ENCODE results near the gene ESR1.
"Not testable (repeated sequence)": the region's sequence is repeated elsewhere in the genome, so short reads cannot be mapped to it uniquely, and the experiment has no call there.

Gene ESR1

DNA sequence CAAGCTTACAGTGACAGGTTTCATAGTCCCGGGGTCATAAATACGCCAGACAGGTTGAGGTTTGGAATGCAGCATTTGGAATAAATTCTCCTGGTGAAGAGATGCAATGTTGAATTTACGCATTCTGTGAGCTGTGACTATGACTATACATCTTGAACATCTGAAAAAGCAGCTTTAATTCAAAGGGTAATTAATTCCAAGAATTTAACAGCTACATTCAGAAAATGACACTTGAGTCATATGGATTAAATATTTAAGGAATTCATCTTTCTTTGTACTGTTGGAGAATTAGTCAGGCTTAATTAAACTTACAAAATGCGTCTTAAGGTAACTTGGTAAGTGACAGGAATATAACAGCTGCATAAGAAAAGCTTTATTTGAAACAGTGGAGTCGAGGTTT is 74.7 kb downstream of the ESR1 start:
- no peak overlapping the region for H3K27ac ChIP-seq
- no peak for DNase-seq (ENCODE audit: low read depth, low spot score)

DNA sequence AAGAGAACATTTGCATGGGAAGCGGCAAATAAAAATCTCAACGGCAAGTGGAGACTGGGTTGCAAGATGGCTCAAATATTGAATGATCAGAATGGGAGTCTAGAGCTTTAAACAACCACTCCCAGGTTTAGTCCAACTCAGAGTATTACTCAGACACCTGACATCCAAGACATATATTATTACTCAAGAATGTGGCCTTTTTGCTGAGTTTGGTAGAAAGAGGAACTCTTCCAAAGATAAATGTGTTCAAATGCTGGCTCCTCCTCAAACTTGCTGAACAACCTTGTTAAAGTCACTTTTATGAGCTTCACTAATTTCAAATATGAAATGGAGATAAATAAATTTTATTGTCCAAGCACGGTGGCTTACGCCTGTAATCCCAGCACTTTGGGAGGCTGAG is 77.8 kb downstream of the ESR1 start:
- DNase-seq (ENCODE audit: low read depth, low spot score), result no peak
- H3K27ac ChIP-seq, result no peak overlapping the region

DNA sequence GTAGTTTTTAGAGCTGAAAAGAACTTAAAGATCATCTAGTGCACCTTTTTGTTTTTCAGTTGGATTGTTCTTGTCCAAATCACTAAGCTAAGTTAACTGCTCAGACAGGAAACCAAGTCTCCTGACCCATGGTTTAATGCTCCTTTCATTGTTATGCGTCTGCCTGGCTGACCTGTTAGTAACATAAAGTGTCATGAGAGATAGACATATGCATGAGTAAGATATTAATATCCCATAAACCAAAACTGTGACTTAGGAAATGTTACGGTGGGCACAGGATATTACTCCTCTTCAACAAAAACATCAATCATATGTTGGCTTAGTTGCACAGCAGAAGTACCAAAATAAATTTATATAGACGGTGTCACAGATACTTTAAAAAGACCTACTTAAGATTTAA is 84.0 kb downstream of the ESR1 start:
- no peak overlapping the region for H3K27ac ChIP-seq

DNA sequence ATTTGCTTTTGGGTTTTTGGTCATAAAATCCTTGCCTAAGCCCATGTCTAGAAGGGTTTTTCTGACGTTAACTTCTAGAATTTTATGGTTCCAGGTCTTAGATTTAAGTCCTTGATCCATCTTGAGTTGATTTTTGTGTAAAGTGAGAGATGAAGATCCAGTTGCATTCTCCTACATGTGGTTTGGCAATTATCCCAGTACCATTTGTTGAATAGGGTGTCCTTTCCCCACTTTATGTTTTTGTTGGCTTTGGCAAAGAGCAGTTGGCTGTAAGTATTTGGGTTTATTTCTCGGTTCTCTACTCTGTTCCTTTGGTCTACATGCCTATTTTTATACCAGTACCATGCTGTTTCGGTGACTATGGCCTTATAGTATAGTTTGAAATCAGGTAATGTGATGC is 86.9 kb downstream of the ESR1 start:
- DNase-seq (ENCODE audit: low read depth, low spot score), result not testable (repeated sequence)

More for the DNA sequence above, 84.0 kb downstream of the ESR1 start:
- no peak for DNase-seq (ENCODE audit: low read depth, low spot score)

DNA sequence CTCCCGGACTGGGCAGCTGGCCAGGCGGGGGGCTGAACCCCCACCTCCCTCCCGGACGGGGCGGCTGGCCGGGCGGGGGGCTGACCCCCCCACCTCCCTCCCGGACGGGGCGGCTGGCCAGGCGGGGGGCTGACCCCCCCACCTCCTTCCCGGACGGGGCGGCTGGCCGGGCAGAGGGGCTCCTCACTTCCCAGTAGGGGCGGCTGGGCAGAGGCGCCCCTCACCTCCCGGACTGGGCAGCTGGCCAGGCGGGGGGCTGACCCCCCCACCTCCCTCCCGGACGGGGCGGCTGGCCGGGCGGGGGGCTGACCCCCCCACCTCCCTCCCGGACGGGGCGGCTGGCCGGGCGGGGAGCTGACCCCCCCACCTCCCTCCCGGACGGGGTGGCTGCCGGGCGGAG is 91.7 kb downstream of the ESR1 start:
- H3K27ac ChIP-seq; DNase-seq (ENCODE audit: low read depth, low spot score): not testable (repeated sequence)

More for the DNA sequence above, 86.9 kb downstream of the ESR1 start:
- not testable (repeated sequence) for H3K27ac ChIP-seq

DNA sequence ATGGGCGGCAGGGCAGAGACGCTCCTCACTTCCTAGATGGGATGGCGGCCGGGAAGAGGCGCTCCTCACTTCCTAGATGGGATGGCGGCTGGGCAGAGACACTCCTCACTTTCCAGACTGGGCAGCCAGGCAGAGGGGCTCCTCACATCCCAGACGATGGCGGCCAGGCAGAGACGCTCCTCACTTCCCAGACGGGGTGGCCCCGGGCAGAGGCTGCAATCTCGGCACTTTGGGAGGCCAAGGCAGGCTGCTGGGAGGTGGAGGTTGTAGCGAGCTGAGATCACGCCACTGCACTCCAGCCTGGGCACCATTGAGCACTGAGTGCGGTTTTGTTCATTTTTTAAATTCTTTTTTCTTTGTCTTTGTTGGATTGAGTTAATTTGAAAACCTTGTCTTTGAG is 92.3 kb downstream of the ESR1 start:
- H3K27ac ChIP-seq, result peak overlapping the region; percentile 87
- DNase-seq (ENCODE audit: low read depth, low spot score), result not testable (repeated sequence)

DNA sequence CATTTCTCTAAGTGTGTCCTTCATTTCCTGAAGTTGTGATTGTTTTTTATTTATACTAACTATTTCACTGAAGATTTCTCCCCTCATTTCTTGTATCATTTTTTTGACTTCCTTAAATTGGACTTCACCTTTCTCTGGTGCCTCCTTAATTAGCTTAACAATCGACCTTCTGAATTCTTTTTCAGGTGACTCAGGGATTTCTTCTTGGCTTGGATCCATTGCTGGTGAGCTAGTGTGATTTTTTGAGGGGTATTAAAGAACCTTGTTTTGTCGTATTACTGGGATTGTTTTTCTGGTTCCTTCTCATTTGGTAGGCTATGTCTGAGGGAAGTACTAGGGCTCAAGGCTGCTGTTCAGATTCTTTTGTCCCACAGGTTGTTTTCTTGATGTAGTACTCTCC is 92.8 kb downstream of the ESR1 start:
- no peak for DNase-seq (ENCODE audit: low read depth, low spot score)
- peak overlapping the region; percentile 87 for H3K27ac ChIP-seq

DNA sequence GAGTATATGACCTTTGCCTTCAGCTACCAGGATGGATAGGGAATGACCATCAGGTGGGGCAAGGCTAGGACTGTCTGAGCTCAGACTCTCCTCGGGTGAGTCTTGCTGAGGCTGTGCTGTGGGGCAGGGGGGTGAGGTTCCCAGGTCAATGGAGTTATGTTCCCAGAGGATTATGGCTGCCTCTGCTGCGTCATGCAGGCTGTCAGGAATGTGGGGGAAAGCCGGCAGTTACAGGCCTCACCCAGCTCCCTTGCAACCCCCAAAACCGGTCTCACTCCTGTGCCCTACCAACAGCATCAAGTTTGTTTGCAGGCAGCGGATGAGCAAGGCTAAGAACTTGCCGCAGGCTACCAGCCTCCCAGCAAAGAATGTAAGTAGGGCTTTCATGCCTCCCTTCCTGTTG is 93.5 kb downstream of the ESR1 start:
- peak; percentile 91 for DNase-seq (ENCODE audit: low read depth, low spot score)
- H3K27ac ChIP-seq, result peak overlapping the region; percentile 87

DNA sequence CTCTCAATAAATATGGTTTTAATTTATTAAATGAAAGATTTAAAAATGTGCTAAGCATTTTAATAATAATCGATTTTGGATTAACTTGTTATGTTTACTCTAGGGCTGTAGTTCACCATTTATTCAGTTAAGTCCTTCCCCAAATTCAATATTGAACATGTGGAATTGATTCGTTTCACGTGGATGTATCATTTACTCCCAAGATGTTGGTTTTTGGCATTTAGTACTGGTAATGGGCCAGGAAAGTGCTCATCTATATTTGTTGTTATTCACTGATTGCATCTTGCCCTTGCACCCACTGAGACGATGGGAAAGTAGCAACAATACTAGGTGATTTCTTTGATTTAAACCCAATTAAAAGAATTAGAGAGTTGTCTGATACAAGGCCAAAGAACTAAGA is 97.1 kb downstream of the ESR1 start:
- DNase-seq (ENCODE audit: low read depth, low spot score), result no peak
- H3K27ac ChIP-seq, result no peak overlapping the region

DNA sequence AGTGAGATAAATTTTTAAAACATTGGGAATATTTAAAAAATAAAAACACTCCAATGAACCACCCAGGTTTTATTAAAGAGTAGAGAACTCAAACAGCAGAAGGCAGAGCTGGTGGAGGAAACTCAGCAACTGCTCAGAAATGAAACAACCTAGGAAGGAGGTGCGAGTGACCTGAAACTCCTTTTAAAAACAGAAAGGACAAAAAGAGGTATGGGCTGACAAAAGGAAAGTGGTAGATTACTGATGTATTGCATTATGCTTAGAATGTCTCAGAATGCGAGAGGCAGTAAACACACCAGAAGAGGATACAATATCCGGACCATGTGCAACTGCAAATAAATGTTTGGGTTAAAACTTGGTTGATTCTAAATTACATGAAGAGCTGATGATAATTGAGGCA is 97.6 kb downstream of the ESR1 start:
- no peak overlapping the region for H3K27ac ChIP-seq
- DNase-seq (ENCODE audit: low read depth, low spot score), result no peak

DNA sequence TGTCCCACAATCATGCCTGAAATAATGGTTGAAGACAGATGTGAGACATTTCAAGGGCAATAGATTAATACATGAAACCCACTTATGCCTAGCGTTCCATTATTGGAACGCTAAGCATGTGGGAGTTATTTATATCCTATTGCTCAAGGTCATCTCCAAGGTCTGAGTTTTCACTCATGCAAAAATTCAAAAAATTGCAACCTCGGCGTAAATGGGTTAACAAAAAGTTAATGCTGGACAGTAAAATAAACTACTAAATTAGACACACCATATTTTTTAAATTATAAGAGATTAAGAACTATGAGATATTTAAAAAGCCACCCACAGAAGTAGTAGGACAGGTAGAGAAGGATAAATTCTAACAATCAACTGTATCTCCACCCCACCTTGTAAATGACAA is 98.4 kb downstream of the ESR1 start:
- DNase-seq (ENCODE audit: low read depth, low spot score), result no peak

DNA sequence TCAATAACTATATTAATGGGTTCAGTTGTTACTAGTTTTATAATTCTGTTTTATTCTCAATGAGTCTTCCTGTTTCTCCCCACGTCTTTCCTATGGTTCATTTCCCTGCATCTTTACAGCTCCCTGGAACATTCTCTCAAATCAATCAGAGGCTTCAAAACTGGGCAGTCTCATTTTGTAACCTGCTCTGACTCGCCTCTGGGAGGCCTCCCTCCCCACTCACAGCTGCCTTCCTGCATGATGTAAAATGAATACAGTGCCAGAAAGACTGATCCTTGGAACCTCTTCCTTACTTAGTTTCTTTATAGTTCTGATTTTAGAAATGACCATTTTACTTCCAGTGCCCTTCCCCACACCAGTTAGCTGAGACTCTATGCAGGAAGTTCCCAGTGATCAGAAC is 103.9 kb downstream of the ESR1 start:
- peak overlapping the region; percentile 51 for H3K27ac ChIP-seq
- DNase-seq (ENCODE audit: low read depth, low spot score), result no peak

More for the DNA sequence above, 98.4 kb downstream of the ESR1 start:
- no peak overlapping the region for H3K27ac ChIP-seq

DNA sequence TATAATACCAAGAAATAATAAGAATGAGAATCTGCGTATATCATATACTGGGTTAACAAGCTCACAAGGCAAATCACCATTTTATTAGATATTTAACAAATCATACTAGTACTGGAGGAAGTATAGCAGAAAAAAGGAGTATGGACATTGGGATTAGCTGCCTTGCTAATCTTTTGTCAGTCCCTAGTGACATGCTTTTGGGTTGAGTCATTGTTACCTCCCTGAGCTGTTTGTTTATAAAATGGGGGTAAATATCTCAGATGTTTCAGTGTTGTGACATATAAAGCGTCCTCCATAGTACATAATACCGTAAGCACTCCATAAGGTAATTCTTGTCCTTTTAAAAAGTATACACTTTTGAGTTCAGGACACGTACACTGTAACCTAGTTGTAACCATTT is 107.0 kb downstream of the ESR1 start:
- DNase-seq (ENCODE audit: low read depth, low spot score), result no peak
- H3K27ac ChIP-seq, result peak overlapping the region; percentile 91

DNA sequence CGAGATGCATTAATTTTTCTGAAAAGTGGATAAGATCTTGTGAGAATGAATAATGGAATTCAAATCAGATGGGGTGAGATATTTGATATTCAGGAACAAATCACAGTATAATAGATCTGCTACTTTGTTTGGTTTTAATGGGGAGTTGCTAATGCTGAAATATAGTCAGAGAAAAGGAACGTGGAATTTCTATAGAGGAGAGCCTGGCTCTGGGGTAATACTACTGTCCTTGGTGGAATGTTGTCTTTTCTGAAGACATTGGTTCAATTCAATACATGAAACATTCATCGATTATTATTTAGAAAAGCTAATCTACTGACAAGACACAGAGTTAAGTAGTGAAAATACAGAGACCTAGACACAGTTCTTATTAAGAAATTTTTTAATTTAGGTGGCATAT is 108.6 kb downstream of the ESR1 start:
- H3K27ac ChIP-seq, result peak overlapping the region; percentile 91
- no peak for DNase-seq (ENCODE audit: low read depth, low spot score)

DNA sequence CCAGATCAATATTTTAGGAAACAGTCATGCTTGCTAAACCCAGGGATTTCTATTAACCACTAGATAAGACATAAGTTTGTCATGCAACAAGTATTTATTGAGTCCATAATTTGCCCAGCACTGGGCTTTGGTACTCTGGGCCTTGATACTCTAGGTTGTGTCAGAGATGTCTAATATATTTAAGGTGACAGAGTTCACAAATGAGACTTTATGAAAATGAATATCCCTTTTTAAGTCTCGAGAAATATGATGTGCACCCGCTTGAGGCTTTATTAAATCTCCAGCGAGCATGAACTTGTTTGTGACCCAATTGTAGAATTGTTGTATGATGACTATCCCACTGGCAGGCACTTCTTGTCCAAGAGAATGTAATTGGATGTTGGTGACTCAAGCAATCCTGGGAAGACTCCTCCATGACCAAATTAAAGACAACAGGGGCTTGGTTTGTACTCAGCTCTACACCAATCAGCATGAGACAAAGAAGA is 109.2 kb downstream of the ESR1 start:
- DNase-seq (ENCODE audit: low read depth, low spot score), result peak; percentile 94
- H3K27ac ChIP-seq, result peak overlapping the region; percentile 91

DNA sequence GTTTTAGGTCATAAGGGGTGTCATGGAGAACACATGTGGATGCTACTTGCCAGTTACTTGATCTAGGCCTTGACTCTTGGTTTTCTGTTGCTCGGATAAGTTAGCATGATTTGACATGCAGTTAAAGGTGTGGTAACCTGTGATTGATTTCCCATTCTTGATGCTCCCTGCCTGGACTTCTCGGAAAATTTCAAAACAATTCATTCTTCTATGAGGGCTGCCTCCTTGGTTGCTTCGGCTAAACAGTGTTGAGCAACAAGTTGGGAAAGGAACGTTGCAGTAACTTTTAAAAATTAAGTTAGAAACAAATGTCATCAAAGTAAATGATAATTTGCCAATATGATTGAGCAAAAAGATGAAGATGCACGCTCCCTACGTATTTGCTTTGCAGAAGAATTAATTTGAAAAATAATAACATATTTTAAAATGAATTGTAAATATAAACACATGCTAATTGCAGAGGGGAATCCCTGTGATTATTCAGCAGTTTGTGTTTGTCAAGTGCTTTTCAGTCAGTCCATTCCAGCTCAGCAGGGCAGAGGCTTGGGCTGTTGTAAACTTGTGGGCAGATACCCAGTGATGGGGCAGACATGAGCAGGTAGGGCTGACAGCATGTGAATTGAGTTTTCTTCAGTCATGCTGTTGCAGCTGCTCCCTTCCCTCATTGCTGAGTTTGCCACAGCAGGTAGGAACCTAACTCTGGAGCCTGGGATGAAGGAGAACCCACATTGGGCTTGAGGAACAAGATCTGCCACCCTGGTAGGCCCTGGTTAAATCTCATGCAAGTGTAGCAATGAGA is 110.2 kb downstream of the ESR1 start:
- H3K27ac ChIP-seq, result peak overlapping the region; percentile 91
- no peak for DNase-seq (ENCODE audit: low read depth, low spot score)

DNA sequence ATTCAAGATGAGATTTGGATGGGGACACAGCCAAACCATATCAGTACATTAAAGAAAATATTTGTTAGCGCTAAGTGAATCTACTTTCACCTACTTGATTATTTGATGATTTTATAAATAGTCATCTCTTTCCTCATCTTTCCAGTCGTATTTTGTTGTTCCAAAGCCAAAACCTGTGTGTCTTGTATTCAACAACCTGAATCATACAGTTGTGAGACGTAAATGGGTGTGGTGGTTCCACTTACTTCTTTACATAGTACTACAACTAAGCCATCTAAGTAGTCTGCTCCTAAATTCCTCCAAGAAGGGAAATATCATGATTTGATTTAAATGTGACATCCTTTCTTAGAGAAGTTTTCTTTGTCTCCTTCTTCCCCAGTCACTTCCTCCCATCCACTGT is 132.8 kb downstream of the ESR1 start:
- H3K27ac ChIP-seq, result no peak overlapping the region
- DNase-seq (ENCODE audit: low read depth, low spot score), result no peak

DNA sequence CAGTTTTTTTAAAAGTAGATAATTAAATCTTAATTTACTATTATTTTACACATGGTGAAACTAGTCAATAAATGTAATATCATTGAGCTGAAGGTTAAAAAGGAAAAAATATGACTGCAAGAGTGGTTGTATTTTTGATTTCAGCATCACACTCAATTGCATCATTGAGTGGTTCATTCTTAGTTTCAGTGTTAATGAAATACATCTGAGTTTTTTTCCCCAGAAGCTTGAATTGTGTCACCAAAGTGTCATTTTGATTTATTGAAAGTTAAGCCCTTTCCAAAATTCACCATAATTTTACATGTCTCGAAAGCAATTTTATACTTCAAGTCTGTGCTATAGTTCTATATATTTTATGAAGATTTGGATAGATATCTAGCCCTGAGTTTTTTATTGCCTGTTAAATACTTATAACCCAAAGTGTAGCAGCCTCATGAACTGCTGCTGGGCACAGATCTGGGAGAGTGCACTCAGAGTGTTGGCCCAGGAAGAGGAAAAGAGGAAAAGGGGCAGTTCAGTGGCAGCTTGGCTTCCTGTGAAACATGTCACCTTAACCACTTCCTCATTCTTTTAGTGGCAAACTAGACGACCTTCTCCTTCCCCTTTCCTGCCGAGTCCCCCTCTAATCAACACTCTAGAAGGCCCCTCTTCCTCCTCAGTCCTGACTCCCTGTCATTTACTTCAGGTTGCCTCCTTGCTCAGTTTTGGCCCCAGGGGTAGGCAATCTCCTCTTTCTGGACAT is 140.7 kb downstream of the ESR1 start:
- DNase-seq (ENCODE audit: low read depth, low spot score), result no peak
- H3K27ac ChIP-seq, result no peak overlapping the region

DNA sequence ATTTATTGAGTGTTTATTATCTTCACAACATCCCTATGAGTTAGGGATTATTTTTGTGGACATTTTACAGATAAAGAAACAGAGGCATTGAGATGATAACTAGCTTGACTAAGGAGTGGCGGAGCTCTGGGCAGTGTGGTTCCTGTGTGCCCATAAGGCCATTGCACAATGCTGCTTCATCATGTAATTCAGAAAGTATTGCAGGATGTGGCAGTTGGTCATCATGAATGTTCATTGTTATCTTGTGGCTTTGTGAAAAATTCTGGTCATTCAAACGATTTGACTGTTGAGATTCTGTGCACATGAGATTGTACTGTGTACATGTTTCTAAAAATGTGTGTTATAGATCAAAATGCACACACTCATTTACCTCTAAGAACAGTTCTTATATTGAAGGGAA is 150.8 kb downstream of the ESR1 start:
- peak; percentile 14 for DNase-seq (ENCODE audit: low read depth, low spot score)
- no peak overlapping the region for H3K27ac ChIP-seq

DNA sequence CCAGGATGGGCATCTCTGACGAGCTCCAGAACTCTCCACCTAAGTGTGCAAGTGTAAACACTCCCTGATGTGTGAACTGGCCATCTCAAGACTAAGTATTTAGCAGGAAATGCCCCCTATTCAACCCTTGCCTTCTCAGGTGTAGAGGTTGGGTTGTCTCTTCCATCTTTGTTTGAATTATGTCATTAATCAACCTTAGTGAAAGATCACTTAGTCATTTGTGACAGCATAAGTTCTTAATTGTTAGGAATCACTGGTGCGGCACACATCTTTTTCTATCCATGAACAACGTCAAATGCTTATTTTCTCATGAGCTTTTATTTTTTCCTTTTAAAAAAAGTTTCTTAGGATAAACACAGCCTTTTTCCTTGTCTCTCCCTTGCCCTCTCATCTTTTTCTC is 151.6 kb downstream of the ESR1 start:
- H3K27ac ChIP-seq, result no peak overlapping the region
- DNase-seq (ENCODE audit: low read depth, low spot score), result no peak

DNA sequence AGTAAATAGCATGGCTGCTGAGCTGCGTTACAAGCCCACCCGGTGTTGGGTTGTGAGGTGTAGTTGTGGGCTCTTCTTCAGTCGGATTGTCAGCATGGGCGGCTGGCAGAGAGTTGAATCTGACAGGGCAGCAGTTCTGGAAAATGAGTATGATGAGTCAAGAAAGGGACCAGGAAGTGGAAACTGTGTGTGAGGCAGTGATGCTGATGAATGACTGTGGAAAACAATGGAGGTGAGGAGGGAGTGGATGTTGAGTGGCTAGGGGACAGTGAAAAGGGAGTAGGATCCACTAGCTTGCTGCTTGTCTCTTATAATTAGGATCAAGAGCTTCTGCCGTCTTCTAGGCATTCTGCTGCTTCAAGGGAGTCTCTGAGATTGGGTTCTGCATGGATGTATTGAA is 154.3 kb downstream of the ESR1 start:
- no peak for DNase-seq (ENCODE audit: low read depth, low spot score)
- no peak overlapping the region for H3K27ac ChIP-seq

Data from epithelial cell of prostate (primary cell).